HepG2 (cell line): ENCODE results near the gene RBBP8NL. TPM values are rescaled to one million over a fixed set of nuclear protein-coding genes. Genes with fewer than 3 reads are reported as not detected.
A peak's percentile ranks its signal among the peaks of the same experiment; 100 is the strongest.

Source experiments
- CREBL2 ChIP-seq: sonication (generic); formaldehyde crosslinking; IDR thresholded peaks from 2 replicates; pipeline ENCODE4 v1.8.1; 2023; ENCODE audit warnings: missing genetic modification reagents, mild to moderate bottlenecking, borderline replicate concordance
- HOXD1 ChIP-seq: sonication (generic); formaldehyde crosslinking; IDR thresholded peaks from 2 replicates; pipeline ENCODE4 v1.5.0; 2020; ENCODE audit warnings: missing genetic modification reagents
- IKZF5 ChIP-seq: IDR thresholded peaks from 2 replicates; pipeline ENCODE4 v1.6.1; 2018; ENCODE audit warnings: missing genetic modification reagents, mild to moderate bottlenecking, missing compliant biosample characterization
- IRF1 ChIP-seq: sonication (generic); formaldehyde crosslinking; IDR thresholded peaks from 2 replicates; pipeline ENCODE4 v1.4.0; 2020; ENCODE audit warnings: low read depth, mild to moderate bottlenecking, missing genetic modification reagents
- KDM2A ChIP-seq: sonication (generic); formaldehyde crosslinking; IDR thresholded peaks from 2 replicates; pipeline ENCODE4 v1.4.0; 2020; ENCODE audit warnings: low read depth, missing genetic modification reagents, borderline replicate concordance
- KMT2A ChIP-seq: sonication (generic); formaldehyde crosslinking; IDR thresholded peaks from 2 replicates; pipeline ENCODE4 v1.4.0; 2020; ENCODE audit warnings: missing genetic modification reagents
- MATR3 ChIP-seq: sonication (generic); formaldehyde crosslinking; IDR thresholded peaks from 2 replicates; pipeline ENCODE4 v1.4.0; 2020; ENCODE audit warnings: missing genetic modification reagents
- REL ChIP-seq: sonication (generic); formaldehyde crosslinking; conservative IDR thresholded peaks from 2 replicates; pipeline ENCODE4 v1.8.0; 2022; ENCODE audit warnings: mild to moderate bottlenecking, missing genetic modification reagents, moderate library complexity
- RFX1 ChIP-seq: fragments of 450-650 bp; IDR thresholded peaks from 2 replicates; pipeline ENCODE4 v1.6.1; 2017
- SNAPC2 ChIP-seq: sonication (generic); formaldehyde crosslinking; IDR thresholded peaks from 2 replicates; pipeline ENCODE4 v1.8.1; 2022; ENCODE audit warnings: mild to moderate bottlenecking, missing genetic modification reagents
- SOX6 ChIP-seq, 2 experiments: fragments of 450-650 bp in 1 of 2; sonication (generic) in 1 of 2; formaldehyde crosslinking in 1 of 2; IDR thresholded peaks; 2 replicates each; pipeline versions ENCODE4 v1.4.0 to v1.6.1; 2017 to 2020; ENCODE audit warnings: antibody characterized with exemption in 1 of 2, mild to moderate bottlenecking in 1 of 2, missing genetic modification reagents in 1 of 2
- YY1 ChIP-seq: IDR thresholded peaks from 2 replicates; pipeline ENCODE4 v1.6.1; 2011; ENCODE audit warnings: low read length, low read depth, moderate library complexity, mild to moderate bottlenecking; ENCODE audit not compliant: insufficient read depth, insufficient replicate concordance
- ZFP37 ChIP-seq: sonication (generic); formaldehyde crosslinking; IDR thresholded peaks from 2 replicates; pipeline ENCODE4 v1.4.0; 2020; ENCODE audit warnings: missing genetic modification reagents, borderline replicate concordance
- ZMYM4 ChIP-seq: sonication (generic); formaldehyde crosslinking; IDR thresholded peaks from 2 replicates; pipeline ENCODE4 v1.8.1; 2023; ENCODE audit warnings: mild to moderate bottlenecking, missing genetic modification reagents
- ZNF230 ChIP-seq: sonication (generic); formaldehyde crosslinking; IDR thresholded peaks from 2 replicates; pipeline ENCODE4 v1.4.0; 2020; ENCODE audit warnings: mild to moderate bottlenecking, missing genetic modification reagents
- ZNF253 ChIP-seq: sonication (generic); formaldehyde crosslinking; IDR thresholded peaks from 2 replicates; pipeline ENCODE4 v1.8.0; 2022; ENCODE audit warnings: mild to moderate bottlenecking, missing genetic modification reagents, borderline replicate concordance
- ZNF280D ChIP-seq: sonication (generic); formaldehyde crosslinking; IDR thresholded peaks from 2 replicates; pipeline ENCODE4 v1.5.1; 2020; ENCODE audit warnings: mild to moderate bottlenecking, missing genetic modification reagents
- ZNF615 ChIP-seq: sonication (generic); formaldehyde crosslinking; IDR thresholded peaks from 2 replicates; pipeline ENCODE4 v1.5.0; 2020; ENCODE audit warnings: mild to moderate bottlenecking, missing genetic modification reagents, borderline replicate concordance
- ZNF75D ChIP-seq: sonication (generic); formaldehyde crosslinking; IDR thresholded peaks from 2 replicates; pipeline ENCODE4 v1.8.1; 2023; ENCODE audit warnings: missing genetic modification reagents, mild to moderate bottlenecking, borderline replicate concordance
- ZNF891 ChIP-seq: sonication (generic); formaldehyde crosslinking; IDR thresholded peaks from 2 replicates; pipeline ENCODE4 v1.5.0; 2020; ENCODE audit warnings: mild to moderate bottlenecking, missing genetic modification reagents
- ZSCAN9 ChIP-seq: IDR thresholded peaks from 2 replicates; pipeline ENCODE4 v1.6.1; 2016; ENCODE audit warnings: borderline replicate concordance
- polyA plus RNA-seq, 8 experiments: library from polyadenylated mRNA; depleted of rRNA in 3 of 8; stranded (reverse) in 7 of 8; unstranded in 1 of 8; fragments of >200 nt; fragmentation: Illumina TruSeq in 4 of 8; extraction: Trizol in 4 of 8; gene quantifications; 2 replicates each; pipeline versions ENCODE4 v1.2.1 to v1.2.3, GENCODE V29; 2011 to 2016; ENCODE audit warnings: low read depth in 4 of 8, missing spikeins in 1 of 8, mixed read lengths in 1 of 8; ENCODE audit not compliant: insufficient read depth in 1 of 8
- total RNA-seq, 5 experiments: library from RNA; depleted of rRNA; stranded (reverse); fragments of >200 nt; fragmentation: Illumina TruSeq; extraction: Trizol; gene quantifications; 2 replicates each; pipeline ENCODE4 v1.2.3, GENCODE V29; 2016; ENCODE audit warnings: low read depth in 1 of 5
- TF ChIP-seq, protein P1 (sequence below): sonication (generic); formaldehyde crosslinking; IDR thresholded peaks from 2 replicates; pipeline ENCODE4 v1.5.0; 2020; ENCODE audit warnings: mild to moderate bottlenecking, missing genetic modification reagents

RBBP8NL gene
- total and polyA plus RNA-seq, 2 of the 13 experiments (the other 11 are each of a cell fraction or from before 2014, with no cell fraction given), result 0.69 to 0.86 TPM

DNA sequence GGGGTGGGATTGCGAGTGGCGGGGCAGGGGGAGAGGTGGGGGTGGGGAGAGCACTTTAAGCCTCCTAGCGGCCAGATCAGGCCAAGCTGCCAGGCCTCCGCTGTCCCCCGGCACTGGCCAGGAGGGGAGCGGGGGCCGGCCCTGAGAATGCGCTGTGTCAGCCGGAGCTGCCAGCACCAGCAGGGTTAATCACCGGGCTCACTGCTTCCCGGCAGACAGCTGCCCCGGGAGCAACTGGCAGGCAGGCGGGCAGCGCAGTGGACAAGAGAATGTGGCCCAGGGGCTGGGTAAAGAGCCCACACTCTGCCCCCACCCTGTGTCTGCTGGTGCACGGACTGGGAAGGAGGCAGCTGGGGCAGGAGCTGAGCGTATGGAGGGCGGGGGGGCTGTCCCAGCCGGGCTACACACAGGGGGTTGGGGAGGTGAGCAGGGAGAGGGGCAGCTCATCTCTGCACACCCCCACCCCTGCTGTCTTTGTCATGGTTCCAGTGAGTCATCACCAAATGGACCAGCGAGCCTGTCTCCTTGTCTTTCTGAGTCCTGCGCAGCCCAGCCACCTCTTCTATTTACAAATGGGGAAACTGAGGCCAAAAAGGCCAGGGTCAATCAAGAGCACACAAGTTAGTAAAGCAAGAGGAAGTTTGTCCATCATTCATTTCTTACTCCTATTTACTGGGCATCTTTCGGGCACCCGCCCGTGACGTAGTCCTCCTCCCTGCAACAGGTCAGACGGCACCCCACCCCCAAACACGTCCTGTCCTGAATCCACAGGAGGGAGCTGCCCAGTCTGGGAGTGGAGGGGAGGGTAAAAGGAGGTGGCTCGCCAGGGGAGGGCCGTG lies 58.1 kb downstream of the RBBP8NL start (continued):
- 0 out of 2 replicates have a peak, but pooled peaks have one; percentile 24 for TF ChIP-seq ZNF891
- peak; percentile 43 for TF ChIP-seq KDM2A (CRISPR knock-in tag)
- peak; percentile 54 for TF ChIP-seq YY1
- TF ChIP-seq MATR3, result no peak
- no peak for TF ChIP-seq RFX1
- TF ChIP-seq IKZF5 (CRISPR knock-in tag), result no peak; the same call in 1 of the 2 replicates
- TF ChIP-seq ZFP37, result 0 out of 2 replicates have a peak, but pooled peaks have one; percentile 12
- no peak for TF ChIP-seq ZNF75D (CRISPR knock-in tag)
- TF ChIP-seq ZNF615 (CRISPR knock-in tag), result no peak
- no peak for TF ChIP-seq HOXD1
- TF ChIP-seq ZSCAN9 (CRISPR knock-in tag), result no peak
- TF ChIP-seq ZMYM4 (CRISPR knock-in tag), result no peak
- no peak for TF ChIP-seq SOX6 (IDR thresholded peaks at IDR 0.05)
- no peak for TF ChIP-seq SOX6 (CRISPR knock-in tag; IDR thresholded peaks at IDR 0.05)
- TF ChIP-seq CREBL2 (CRISPR knock-in tag), result no peak
- TF ChIP-seq ZNF280D (CRISPR knock-in tag), result no peak
- 0 out of 2 replicates have a peak, but pooled peaks have one; percentile 1 for TF ChIP-seq SNAPC2 (CRISPR knock-in tag)
- TF ChIP-seq, protein P1, sequence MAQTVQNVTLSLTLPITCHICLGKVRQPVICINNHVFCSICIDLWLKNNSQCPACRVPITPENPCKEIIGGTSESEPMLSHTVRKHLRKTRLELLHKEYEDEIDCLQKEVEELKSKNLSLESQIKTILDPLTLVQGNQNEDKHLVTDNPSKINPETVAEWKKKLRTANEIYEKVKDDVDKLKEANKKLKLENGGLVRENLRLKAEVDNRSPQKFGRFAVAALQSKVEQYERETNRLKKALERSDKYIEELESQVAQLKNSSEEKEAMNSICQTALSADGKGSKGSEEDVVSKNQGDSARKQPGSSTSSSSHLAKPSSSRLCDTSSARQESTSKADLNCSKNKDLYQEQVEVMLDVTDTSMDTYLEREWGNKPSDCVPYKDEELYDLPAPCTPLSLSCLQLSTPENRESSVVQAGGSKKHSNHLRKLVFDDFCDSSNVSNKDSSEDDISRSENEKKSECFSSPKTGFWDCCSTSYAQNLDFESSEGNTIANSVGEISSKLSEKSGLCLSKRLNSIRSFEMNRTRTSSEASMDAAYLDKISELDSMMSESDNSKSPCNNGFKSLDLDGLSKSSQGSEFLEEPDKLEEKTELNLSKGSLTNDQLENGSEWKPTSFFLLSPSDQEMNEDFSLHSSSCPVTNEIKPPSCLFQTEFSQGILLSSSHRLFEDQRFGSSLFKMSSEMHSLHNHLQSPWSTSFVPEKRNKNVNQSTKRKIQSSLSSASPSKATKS (CRISPR knock-in tag), result no peak
- no peak for TF ChIP-seq IRF1 (CRISPR knock-in tag)
- no peak; the same call in 1 of the 2 replicates for TF ChIP-seq ZNF253 (CRISPR knock-in tag)
- TF ChIP-seq ZNF230 (CRISPR knock-in tag), result peak; percentile 82; the same call in 1 of the 2 replicates
- TF ChIP-seq REL (CRISPR knock-in tag), result 0 out of 2 replicates have a peak, but pooled peaks have one; percentile 23
- TF ChIP-seq KMT2A, result no peak
